Measurements from ENCODE around the gene TMTC2.

DNA sequence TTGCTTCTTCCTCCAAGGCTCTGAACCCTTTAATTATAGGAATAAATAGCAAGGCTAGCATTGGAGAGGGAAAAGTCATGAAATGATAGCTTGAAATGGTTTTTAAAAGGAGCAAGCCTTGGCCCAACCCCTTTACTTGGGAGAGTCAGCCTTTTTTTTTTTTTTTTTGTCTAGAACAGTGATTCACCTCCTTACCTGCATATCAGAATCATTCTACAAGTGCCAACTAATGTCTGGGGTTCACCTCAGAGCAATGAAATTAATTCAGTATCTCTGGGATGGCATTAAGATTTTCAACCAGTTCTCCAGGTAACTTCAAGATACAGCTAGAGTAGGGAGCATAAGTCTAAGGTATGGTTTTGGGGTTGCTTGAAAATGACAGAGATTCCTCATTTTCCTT, 41.3 kb upstream of the TMTC2 start:
- TF ChIP-seq, protein P1, sequence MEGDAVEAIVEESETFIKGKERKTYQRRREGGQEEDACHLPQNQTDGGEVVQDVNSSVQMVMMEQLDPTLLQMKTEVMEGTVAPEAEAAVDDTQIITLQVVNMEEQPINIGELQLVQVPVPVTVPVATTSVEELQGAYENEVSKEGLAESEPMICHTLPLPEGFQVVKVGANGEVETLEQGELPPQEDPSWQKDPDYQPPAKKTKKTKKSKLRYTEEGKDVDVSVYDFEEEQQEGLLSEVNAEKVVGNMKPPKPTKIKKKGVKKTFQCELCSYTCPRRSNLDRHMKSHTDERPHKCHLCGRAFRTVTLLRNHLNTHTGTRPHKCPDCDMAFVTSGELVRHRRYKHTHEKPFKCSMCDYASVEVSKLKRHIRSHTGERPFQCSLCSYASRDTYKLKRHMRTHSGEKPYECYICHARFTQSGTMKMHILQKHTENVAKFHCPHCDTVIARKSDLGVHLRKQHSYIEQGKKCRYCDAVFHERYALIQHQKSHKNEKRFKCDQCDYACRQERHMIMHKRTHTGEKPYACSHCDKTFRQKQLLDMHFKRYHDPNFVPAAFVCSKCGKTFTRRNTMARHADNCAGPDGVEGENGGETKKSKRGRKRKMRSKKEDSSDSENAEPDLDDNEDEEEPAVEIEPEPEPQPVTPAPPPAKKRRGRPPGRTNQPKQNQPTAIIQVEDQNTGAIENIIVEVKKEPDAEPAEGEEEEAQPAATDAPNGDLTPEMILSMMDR (IDR thresholded peaks at IDR 0.05; ENCODE audit: poor library complexity, severe bottlenecking): no peak
- no peak for TF ChIP-seq EP300 (conservative IDR thresholded peaks at IDR 0.05; ENCODE audit: poor library complexity, severe bottlenecking)
- TF ChIP-seq RAD21 (conservative IDR thresholded peaks at IDR 0.05): no peak
- no peak for TF ChIP-seq TAF1 (IDR thresholded peaks at IDR 0.05; ENCODE audit: low read depth)
- TF ChIP-seq SMC3 (conservative IDR thresholded peaks at IDR 0.05; ENCODE audit: poor library complexity): no peak
- no peak for TF ChIP-seq EZH2 (IDR thresholded peaks at IDR 0.05; ENCODE audit: borderline replicate concordance, insufficient read depth, low read length, poor library complexity, severe bottlenecking)
- TF ChIP-seq POLR2AphosphoS5 (IDR thresholded peaks at IDR 0.05): no peak
- no peak for TF ChIP-seq MXI1 (conservative IDR thresholded peaks at IDR 0.05; ENCODE audit: poor library complexity, severe bottlenecking)
